Neural cell (in vitro differentiated cells): ENCODE results near the gene SPCS3.

Source experiments
- EP300 ChIP-seq: fragments of 450-650 bp; conservative IDR thresholded peaks from 2 replicates; pipeline ENCODE4 v1.6.1; 2014; ENCODE audit warnings: antibody characterized with exemption, mild to moderate bottlenecking, moderate library complexity; ENCODE audit not compliant: poor library complexity, severe bottlenecking
- EZH2 ChIP-seq: fragments of 200-600, 300-800 bp; shearing (Covaris generic), sonication (generic); IDR thresholded peaks from 2 replicates; pipeline ENCODE4 v1.6.1; 2014; ENCODE audit warnings: antibody characterized with exemption, low read length, borderline replicate concordance, mild to moderate bottlenecking; ENCODE audit not compliant: insufficient read depth, poor library complexity, severe bottlenecking
- POLR2AphosphoS5 ChIP-seq: IDR thresholded peaks from 2 replicates; pipeline ENCODE4 v1.6.1; 2012
- SMC3 ChIP-seq: fragments of 450-650 bp; conservative IDR thresholded peaks from 2 replicates; pipeline ENCODE4 v1.6.1; 2014; ENCODE audit warnings: antibody characterized with exemption, mild to moderate bottlenecking, moderate library complexity; ENCODE audit not compliant: poor library complexity
- TF ChIP-seq, protein P1 (sequence below): IDR thresholded peaks from 2 replicates; pipeline ENCODE4 v1.6.1; 2012; ENCODE audit warnings: borderline replicate concordance
- TF ChIP-seq, protein P2 (sequence below): fragments of 450-650 bp; IDR thresholded peaks from 2 replicates; pipeline ENCODE4 v1.5.1; 2014; ENCODE audit warnings: antibody characterized with exemption, mild to moderate bottlenecking, moderate library complexity; ENCODE audit not compliant: poor library complexity, severe bottlenecking

DNA sequence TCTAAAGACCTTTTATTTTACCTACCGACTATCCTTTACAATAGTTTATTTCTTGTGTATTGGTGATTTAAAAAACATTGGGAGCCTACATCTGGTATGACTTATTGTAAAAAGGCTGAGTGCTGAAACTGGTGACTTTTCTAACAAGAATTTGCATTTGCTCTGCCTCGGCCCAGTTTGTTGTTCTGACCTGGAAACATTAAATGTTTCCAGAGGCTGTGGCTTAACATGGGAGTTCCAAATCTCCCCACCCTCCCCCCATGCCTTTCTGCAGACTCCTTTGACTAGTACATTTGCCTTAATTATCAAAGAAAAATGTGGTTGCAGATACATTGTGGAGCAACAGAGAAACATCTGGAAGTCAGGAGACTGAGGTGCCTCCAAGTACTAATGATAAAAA lies 39.8 kb downstream of the SPCS3 start:
- TF ChIP-seq, protein P1, sequence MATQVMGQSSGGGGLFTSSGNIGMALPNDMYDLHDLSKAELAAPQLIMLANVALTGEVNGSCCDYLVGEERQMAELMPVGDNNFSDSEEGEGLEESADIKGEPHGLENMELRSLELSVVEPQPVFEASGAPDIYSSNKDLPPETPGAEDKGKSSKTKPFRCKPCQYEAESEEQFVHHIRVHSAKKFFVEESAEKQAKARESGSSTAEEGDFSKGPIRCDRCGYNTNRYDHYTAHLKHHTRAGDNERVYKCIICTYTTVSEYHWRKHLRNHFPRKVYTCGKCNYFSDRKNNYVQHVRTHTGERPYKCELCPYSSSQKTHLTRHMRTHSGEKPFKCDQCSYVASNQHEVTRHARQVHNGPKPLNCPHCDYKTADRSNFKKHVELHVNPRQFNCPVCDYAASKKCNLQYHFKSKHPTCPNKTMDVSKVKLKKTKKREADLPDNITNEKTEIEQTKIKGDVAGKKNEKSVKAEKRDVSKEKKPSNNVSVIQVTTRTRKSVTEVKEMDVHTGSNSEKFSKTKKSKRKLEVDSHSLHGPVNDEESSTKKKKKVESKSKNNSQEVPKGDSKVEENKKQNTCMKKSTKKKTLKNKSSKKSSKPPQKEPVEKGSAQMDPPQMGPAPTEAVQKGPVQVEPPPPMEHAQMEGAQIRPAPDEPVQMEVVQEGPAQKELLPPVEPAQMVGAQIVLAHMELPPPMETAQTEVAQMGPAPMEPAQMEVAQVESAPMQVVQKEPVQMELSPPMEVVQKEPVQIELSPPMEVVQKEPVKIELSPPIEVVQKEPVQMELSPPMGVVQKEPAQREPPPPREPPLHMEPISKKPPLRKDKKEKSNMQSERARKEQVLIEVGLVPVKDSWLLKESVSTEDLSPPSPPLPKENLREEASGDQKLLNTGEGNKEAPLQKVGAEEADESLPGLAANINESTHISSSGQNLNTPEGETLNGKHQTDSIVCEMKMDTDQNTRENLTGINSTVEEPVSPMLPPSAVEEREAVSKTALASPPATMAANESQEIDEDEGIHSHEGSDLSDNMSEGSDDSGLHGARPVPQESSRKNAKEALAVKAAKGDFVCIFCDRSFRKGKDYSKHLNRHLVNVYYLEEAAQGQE: no peak
- TF ChIP-seq, protein P2, sequence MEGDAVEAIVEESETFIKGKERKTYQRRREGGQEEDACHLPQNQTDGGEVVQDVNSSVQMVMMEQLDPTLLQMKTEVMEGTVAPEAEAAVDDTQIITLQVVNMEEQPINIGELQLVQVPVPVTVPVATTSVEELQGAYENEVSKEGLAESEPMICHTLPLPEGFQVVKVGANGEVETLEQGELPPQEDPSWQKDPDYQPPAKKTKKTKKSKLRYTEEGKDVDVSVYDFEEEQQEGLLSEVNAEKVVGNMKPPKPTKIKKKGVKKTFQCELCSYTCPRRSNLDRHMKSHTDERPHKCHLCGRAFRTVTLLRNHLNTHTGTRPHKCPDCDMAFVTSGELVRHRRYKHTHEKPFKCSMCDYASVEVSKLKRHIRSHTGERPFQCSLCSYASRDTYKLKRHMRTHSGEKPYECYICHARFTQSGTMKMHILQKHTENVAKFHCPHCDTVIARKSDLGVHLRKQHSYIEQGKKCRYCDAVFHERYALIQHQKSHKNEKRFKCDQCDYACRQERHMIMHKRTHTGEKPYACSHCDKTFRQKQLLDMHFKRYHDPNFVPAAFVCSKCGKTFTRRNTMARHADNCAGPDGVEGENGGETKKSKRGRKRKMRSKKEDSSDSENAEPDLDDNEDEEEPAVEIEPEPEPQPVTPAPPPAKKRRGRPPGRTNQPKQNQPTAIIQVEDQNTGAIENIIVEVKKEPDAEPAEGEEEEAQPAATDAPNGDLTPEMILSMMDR: no peak
- TF ChIP-seq EP300 (no peak), EZH2 (no peak), SMC3 (no peak), POLR2AphosphoS5 (no peak)
